K562 (cell line): ENCODE measurements around the gene CPSF4L. TPM values are rescaled to one million over a fixed set of nuclear protein-coding genes. Genes with fewer than 3 reads are reported as not detected.

Source experiments
- C11orf30 ChIP-seq: fragments of 450-650 bp; IDR thresholded peaks from 2 replicates; pipeline ENCODE4 v1.6.1; 2016; ENCODE audit warnings: low read depth, mild to moderate bottlenecking
- CBX2 ChIP-seq: fragments of 200-600 bp; sonication (generic); IDR thresholded peaks from one replicate; pipeline ENCODE4 v1.6.1; 2012; ENCODE audit warnings: mild to moderate bottlenecking, low read length, inconsistent platforms; ENCODE audit not compliant: insufficient read depth, poor library complexity, severe bottlenecking
- CSDE1 ChIP-seq, 2 experiments: fragments of 450-650 bp; IDR thresholded peaks; 2 replicates each; pipeline ENCODE4 v1.6.1; 2016; ENCODE audit warnings: mild to moderate bottlenecking in 1 of 2
- KAT8 ChIP-seq: fragments of 450-650 bp; IDR thresholded peaks from 2 replicates; pipeline ENCODE4 v1.6.1; 2016; ENCODE audit warnings: low read depth, mild to moderate bottlenecking
- L3MBTL2 ChIP-seq: fragments of 450-650 bp; IDR thresholded peaks from 2 replicates; pipeline ENCODE4 v1.6.1; 2016; ENCODE audit warnings: mild to moderate bottlenecking, moderate library complexity
- MAFK ChIP-seq: IDR thresholded peaks from 2 replicates; pipeline ENCODE4 v1.6.1; 2011; ENCODE audit warnings: low read length, improper control_type of control experiment
- NFIC ChIP-seq: fragments of 450-650 bp; IDR thresholded peaks from 2 replicates; pipeline ENCODE4 v1.6.1; 2017; ENCODE audit warnings: mild to moderate bottlenecking, inconsistent platforms
- OTX1 ChIP-seq: fragments of 450-650 bp; formaldehyde crosslinking; IDR thresholded peaks from 2 replicates; pipeline ENCODE4 v1.4.0; 2022; ENCODE audit warnings: mild to moderate bottlenecking
- PHF20 ChIP-seq: fragments of 450-650 bp; IDR thresholded peaks from 2 replicates; pipeline ENCODE4 v1.6.1; 2018; ENCODE audit not compliant: partially characterized antibody
- POLR3A ChIP-seq: IDR thresholded peaks from 2 replicates; pipeline ENCODE4 v1.6.1; 2011; ENCODE audit warnings: borderline replicate concordance, mild to moderate bottlenecking, moderate library complexity; ENCODE audit not compliant: insufficient read length, insufficient read depth; ENCODE audit errors: extremely low read depth
- RBM22 ChIP-seq: fragments of 200-400 bp; formaldehyde crosslinking; IDR thresholded peaks from 2 replicates; pipeline ENCODE4 v1.6.1; 2018; ENCODE audit warnings: low read length, low read depth; ENCODE audit not compliant: poor library complexity, severe bottlenecking
- TAF15 ChIP-seq: fragments of 200-400 bp; formaldehyde crosslinking; IDR thresholded peaks from 2 replicates; pipeline ENCODE4 v1.6.1; 2017; ENCODE audit warnings: mild to moderate bottlenecking, low read depth, low read length, moderate library complexity
- TCF3 ChIP-seq: sonication (generic); formaldehyde crosslinking; IDR thresholded peaks from 2 replicates; pipeline ENCODE4 v1.4.0; 2020; ENCODE audit warnings: mild to moderate bottlenecking, missing genetic modification reagents
- U2AF1 ChIP-seq: fragments of 200-400 bp; formaldehyde crosslinking; optimal IDR thresholded peaks from 2 replicates; pipeline ENCODE3; 2017; ENCODE audit warnings: mild to moderate bottlenecking, low read depth, low read length, moderate library complexity
- WHSC1 ChIP-seq: IDR thresholded peaks from one replicate; pipeline ENCODE4 v1.6.1; 2012; ENCODE audit warnings: low read length, control low read depth, inconsistent platforms
- ZNF707 ChIP-seq: fragments of 250-450 bp; sonication (Bioruptor Pico); conservative IDR thresholded peaks from 2 replicates; pipeline ENCODE4 v1.8.0; 2022; ENCODE audit warnings: inconsistent platforms, mild to moderate bottlenecking, moderate library complexity
- polyA plus RNA-seq, 8 experiments: library from polyadenylated mRNA; depleted of rRNA in 4 of 8; stranded (reverse) in 5 of 8; unstranded in 3 of 8; fragments of >200 nt; fragmentation: Nextera tagmentation in 2 of 8; fragmentation: Illumina TruSeq in 1 of 8; extraction: Ambion mirVana in 2 of 8; extraction: Trizol in 1 of 8; gene quantifications; 2 replicates each; pipeline versions ENCODE4 v1.2.1 to v1.2.3, GENCODE V29; 2011 to 2014; ENCODE audit warnings: inconsistent platforms in 1 of 8, missing spikeins in 1 of 8
- total RNA-seq, 7 experiments: library from RNA; depleted of rRNA in 6 of 7; stranded (reverse); fragments of >200 nt in 6 of 7; fragmentation: Illumina TruSeq in 2 of 7; extraction: Trizol in 2 of 7; gene quantifications; 2 replicates each; pipeline versions ENCODE4 v1.2.1 to v1.2.3, GENCODE V29; 2011 to 2021; ENCODE audit warnings: low replicate concordance in 1 of 7
- TF ChIP-seq, protein P1 (sequence below): fragments of 250-450 bp; sonication (Bioruptor Pico); IDR thresholded peaks from 2 replicates; pipeline ENCODE4 v1.5.0; 2021
- TF ChIP-seq, protein P2 (sequence below), 2 experiments: fragments of 450-650 bp; IDR thresholded peaks; 2 replicates each; pipeline ENCODE4 v1.6.1; 2016; ENCODE audit warnings: mild to moderate bottlenecking in 2 of 2, borderline replicate concordance in 1 of 2, low read depth in 1 of 2, moderate library complexity in 1 of 2
- TF ChIP-seq, protein P3 (sequence below), 2 experiments: fragments of 450-650 bp in 1 of 2; sonication (generic) in 1 of 2; formaldehyde crosslinking in 1 of 2; IDR thresholded peaks in 1 of 2; conservative IDR thresholded peaks in 1 of 2; 2 replicates each; pipeline versions ENCODE4 v1.6.1 to v1.8.1; 2016 to 2023; ENCODE audit warnings: mild to moderate bottlenecking in 2 of 2, moderate library complexity in 2 of 2, inconsistent platforms in 1 of 2, missing genetic modification reagents in 1 of 2

CPSF4L gene
- total and polyA plus RNA-seq, 9 of the 15 experiments (the other 6 are each of a cell fraction or from before 2014, with no cell fraction given): not detected

DNA sequence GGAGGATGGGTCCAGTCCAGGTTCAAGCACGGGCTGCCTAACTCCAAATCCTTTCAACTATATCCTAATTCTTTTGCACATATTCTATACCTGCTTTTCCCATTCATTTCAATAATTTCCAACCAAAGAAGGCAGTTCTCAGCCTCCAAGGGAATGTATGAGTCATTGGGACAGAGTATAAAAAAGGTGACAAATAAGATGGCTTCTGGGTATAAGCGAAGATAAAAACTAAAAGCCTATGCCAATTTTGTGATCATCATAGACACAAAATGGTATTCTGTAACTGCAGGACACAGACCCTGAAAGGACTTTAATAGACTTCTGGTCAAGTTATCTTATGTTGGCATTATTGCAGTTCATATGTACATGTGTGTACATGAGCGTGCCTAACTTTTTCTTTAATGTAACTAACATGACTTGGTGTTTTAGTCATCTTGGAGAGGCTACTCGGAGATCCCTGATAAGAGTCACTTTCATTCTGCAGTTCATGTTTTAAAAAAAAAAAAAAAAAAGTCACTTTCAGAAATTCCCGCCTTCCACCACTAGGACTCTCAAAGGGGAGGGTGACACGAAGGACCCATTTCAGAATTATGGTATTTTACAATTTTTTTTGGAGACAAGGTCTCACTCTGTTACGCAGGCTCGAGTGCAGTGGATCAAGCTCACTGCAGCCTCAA, 51.5 kb downstream of the CPSF4L start (continued):
- TF ChIP-seq MAFK (peak; percentile 23; the same call in 1 of the 2 replicates), C11orf30 (peak; percentile 41; the same call in 1 of the 2 replicates), U2AF1 (no peak), ZNF707 (CRISPR knock-in tag) (no peak), WHSC1 (no peak), KAT8 (no peak), CSDE1 (IDR thresholded peaks at IDR 0.05) (peak in 1 of 2 experiments; percentile 32; a peak in 1 of 4 replicates), TAF15 (no peak), PHF20 (no peak), CBX2 (no peak), OTX1 (CRISPR knock-in tag) (no peak), NFIC (no peak), TCF3 (0 out of 2 replicates have a peak, but pooled peaks have one; percentile 11), RBM22 (no peak), POLR3A (no peak), L3MBTL2 (peak; percentile 62)
- TF ChIP-seq, protein P1, sequence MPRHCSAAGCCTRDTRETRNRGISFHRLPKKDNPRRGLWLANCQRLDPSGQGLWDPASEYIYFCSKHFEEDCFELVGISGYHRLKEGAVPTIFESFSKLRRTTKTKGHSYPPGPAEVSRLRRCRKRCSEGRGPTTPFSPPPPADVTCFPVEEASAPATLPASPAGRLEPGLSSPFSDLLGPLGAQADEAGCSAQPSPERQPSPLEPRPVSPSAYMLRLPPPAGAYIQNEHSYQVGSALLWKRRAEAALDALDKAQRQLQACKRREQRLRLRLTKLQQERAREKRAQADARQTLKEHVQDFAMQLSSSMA: no peak
- TF ChIP-seq, protein P2, sequence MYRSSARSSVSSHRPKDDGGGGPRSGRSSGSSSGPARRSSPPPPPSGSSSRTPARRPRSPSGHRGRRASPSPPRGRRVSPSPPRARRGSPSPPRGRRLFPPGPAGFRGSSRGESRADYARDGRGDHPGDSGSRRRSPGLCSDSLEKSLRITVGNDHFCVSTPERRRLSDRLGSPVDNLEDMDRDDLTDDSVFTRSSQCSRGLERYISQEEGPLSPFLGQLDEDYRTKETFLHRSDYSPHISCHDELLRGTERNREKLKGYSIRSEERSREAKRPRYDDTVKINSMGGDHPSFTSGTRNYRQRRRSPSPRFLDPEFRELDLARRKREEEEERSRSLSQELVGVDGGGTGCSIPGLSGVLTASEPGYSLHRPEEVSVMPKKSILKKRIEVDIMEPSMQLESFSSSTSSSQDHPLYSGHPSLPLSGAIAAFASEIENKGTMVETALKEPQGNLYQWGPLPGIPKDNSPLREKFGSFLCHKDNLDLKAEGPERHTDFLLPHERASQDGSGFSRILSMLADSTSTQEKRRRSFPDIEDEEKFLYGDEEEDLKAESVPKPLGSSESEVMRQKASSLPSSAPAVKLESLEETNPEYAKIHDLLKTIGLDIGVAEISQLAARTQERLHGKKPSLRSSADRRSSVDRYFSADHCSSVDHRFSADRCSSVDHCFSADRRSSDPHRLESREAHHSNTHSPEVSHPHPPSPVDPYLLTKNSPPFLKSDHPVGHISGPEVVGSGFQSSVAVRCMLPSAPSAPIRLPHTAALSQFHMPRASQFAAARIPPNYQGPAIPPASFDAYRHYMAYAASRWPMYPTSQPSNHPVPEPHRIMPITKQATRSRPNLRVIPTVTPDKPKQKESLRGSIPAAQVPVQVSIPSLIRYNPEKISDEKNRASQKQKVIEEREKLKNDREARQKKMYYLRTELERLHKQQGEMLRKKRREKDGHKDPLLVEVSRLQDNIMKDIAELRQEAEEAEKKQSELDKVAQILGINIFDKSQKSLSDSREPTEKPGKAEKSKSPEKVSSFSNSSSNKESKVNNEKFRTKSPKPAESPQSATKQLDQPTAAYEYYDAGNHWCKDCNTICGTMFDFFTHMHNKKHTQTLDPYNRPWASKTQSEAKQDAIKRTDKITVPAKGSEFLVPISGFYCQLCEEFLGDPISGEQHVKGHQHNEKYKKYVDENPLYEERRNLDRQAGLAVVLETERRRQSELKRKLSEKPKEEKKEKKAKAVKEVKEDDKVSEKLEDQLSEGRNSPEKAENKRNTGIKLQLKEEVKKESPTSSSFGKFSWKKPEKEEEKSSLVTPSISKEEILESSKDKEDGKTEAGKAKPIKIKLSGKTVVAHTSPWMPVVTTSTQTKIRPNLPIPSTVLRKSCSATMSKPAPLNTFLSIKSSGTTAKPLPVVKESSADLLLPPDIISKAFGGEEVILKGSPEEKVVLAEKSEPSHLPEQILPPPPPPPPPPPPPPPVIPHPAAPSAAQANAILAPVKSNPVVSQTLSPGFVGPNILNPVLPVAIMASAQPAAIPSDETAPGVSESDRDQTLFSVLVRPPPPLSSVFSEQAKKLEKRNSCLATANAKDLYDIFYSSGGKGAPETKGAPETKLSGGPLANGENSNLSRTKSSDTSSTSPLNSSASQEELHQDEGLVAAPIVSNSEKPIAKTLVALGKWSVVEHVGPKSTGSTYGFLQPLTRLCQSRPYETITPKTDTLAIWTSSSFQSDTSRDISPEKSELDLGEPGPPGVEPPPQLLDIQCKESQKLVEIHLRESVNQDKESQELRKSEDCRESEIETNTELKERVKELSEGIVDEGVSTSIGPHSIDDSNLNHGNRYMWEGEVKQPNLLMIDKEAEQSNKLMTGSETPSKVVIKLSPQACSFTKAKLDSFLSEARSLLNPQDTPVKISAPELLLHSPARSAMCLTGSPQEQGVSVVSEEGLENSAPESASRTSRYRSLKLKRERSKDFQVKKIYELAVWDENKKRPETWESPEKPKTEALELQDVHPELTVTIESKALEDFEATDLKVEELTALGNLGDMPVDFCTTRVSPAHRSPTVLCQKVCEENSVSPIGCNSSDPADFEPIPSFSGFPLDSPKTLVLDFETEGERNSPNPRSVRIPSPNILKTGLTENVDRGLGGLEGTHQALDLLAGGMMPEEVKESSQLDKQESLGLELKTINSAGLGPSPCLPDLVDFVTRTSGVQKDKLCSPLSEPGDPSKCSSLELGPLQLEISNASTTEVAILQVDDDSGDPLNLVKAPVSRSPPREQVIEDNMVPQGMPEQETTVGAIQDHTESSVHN (IDR thresholded peaks at IDR 0.05; ENCODE audit: borderline replicate concordance in 1 of 2, low read depth in 1 of 2): no peak
- TF ChIP-seq, protein P3, sequence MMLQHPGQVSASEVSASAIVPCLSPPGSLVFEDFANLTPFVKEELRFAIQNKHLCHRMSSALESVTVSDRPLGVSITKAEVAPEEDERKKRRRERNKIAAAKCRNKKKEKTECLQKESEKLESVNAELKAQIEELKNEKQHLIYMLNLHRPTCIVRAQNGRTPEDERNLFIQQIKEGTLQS (IDR thresholded peaks at IDR 0.05): peak; percentile 79
- TF ChIP-seq, protein P3 (CRISPR knock-in tag; conservative IDR thresholded peaks at IDR 0.05): no peak
